ENCODE measurements around the gene JMJD8. TPM values are rescaled to one million over a fixed set of nuclear protein-coding genes. Genes with fewer than 3 reads are reported as not detected.

JMJD8 gene
- total and polyA plus RNA-seq, 7 donors = 18.7 to 93.4 (median 52.8) TPM

- no peak for TF ChIP-seq EP300 (IDR thresholded peaks at IDR 0.05)
- no peak for TF ChIP-seq CTCF (IDR thresholded peaks at IDR 0.05)
- TF ChIP-seq POLR2AphosphoS5 (IDR thresholded peaks at IDR 0.05) = no peak
- TF ChIP-seq POLR2A (IDR thresholded peaks at IDR 0.05) = no peak
- H3K27ac ChIP-seq = peak overlapping the region in 1 of 4 donors; percentile 99
- intact Hi-C loops (cut with DNase I) = no loop called here
Measured at GRCh38 chr16:678209-678857, 5.8 kb downstream of the JMJD8 start.

GRCh38 chr16:677316-678190 lies 6.6 kb downstream of the JMJD8 start:
- DNase-seq = no peak
- Histone ChIP-seq H3K4me1 (peaks cover 0 to 50% (median 40%) of the 10 kb centered on the region in 4 donors), H3K27me3 (no peaks in the 10 kb centered on the region), H3K9me3 (no peaks in the 10 kb centered on the region), H3K4me3 (no peak overlapping the region), H3K36me3 (peaks cover 15 to 27% (median 19%) of the 10 kb centered on the region in 4 donors), H3K27ac (no peak overlapping the region)
- intact Hi-C loops (cut with DNase I) = no loop called here
- 49 to 63% methylated on average over 57 of the region's 57 CpGs for WGBS, 2 donors
- TF ChIP-seq CTCF (IDR thresholded peaks at IDR 0.05) (no peak), EP300 (IDR thresholded peaks at IDR 0.05) (no peak), POLR2A (IDR thresholded peaks at IDR 0.05) (no peak), POLR2AphosphoS5 (IDR thresholded peaks at IDR 0.05) (no peak)

More at GRCh38 chr16:678209-678857, 5.8 kb downstream of the JMJD8 start:
- Histone ChIP-seq H3K27me3 (no peaks in the 10 kb centered on the region), H3K4me1 (peaks cover 0 to 58% (median 48%) of the 10 kb centered on the region in 4 donors), H3K9me3 (no peaks in the 10 kb centered on the region), H3K36me3 (peaks cover 14 to 27% (median 18%) of the 10 kb centered on the region in 4 donors), H3K4me3 (no peak overlapping the region)
- WGBS, 2 donors = 76 to 79% methylated on average over 21 of the region's 21 CpGs
- no peak for DNase-seq

GRCh38 chr16:676913-677312 lies 7.2 kb downstream of the JMJD8 start:
- 16 to 52% methylated on average over 23 of the region's 23 CpGs for WGBS, 2 donors

GRCh38 chr16:676565-676902 lies 7.6 kb downstream of the JMJD8 start:
- WGBS, 2 donors = 29 to 87% methylated on average over 21 of the region's 21 CpGs
- no peak overlapping the region for H3K4me3 ChIP-seq
- intact Hi-C loops (cut with DNase I) = no loop called here
- DNase-seq = no peak
- no peaks in the 10 kb centered on the region for H3K27me3 ChIP-seq
- H3K27ac ChIP-seq = no peak overlapping the region
- peaks cover 0 to 40% (median 30%) of the 10 kb centered on the region in 4 donors for H3K4me1 ChIP-seq
- peaks cover 17 to 27% (median 19%) of the 10 kb centered on the region in 4 donors for H3K36me3 ChIP-seq
- H3K9me3 ChIP-seq = no peaks in the 10 kb centered on the region
- no peak for TF ChIP-seq EP300 (IDR thresholded peaks at IDR 0.05)
- TF ChIP-seq POLR2AphosphoS5 (IDR thresholded peaks at IDR 0.05) = no peak
- no peak for TF ChIP-seq CTCF (IDR thresholded peaks at IDR 0.05)
- no peak for TF ChIP-seq POLR2A (IDR thresholded peaks at IDR 0.05)

More at GRCh38 chr16:676913-677312, 7.2 kb downstream of the JMJD8 start:
- H3K27ac ChIP-seq = no peak overlapping the region
- peaks cover 0 to 44% (median 34%) of the 10 kb centered on the region in 4 donors for H3K4me1 ChIP-seq
- no peak overlapping the region for H3K4me3 ChIP-seq
- H3K27me3 ChIP-seq = no peaks in the 10 kb centered on the region
- no peak for DNase-seq
- TF ChIP-seq CTCF (IDR thresholded peaks at IDR 0.05) (no peak), POLR2A (IDR thresholded peaks at IDR 0.05) (peak in 1 of 2 donors; percentile 19), EP300 (IDR thresholded peaks at IDR 0.05) (no peak), POLR2AphosphoS5 (IDR thresholded peaks at IDR 0.05) (no peak)
- peaks cover 15 to 27% (median 19%) of the 10 kb centered on the region in 4 donors for H3K36me3 ChIP-seq
- intact Hi-C loops (cut with DNase I) = no loop called here
- H3K9me3 ChIP-seq = no peaks in the 10 kb centered on the region
